OCI-LY3 (cell line): Measurements from ENCODE around the gene FAM149B1.

Experiments used
- CTCF ChIP-seq: fragments of 200-600, 300-600 bp; sonication (generic); IDR thresholded peaks from 2 replicates; pipeline ENCODE4 v1.5.1; 2014; ENCODE audit warnings: antibody characterized with exemption, low read length, low read depth
- EZH2phosphoT487 ChIP-seq: fragments of 200-600 bp; shearing (Covaris generic); IDR thresholded peaks from 2 replicates; pipeline ENCODE4 v1.6.1; 2018; ENCODE audit warnings: antibody characterized with exemption, mixed run types, low read depth

- TF ChIP-seq EZH2phosphoT487 (no peak), CTCF (no peak)
Observed at GRCh38 chr10:73141603-73142002, 26.3 kb upstream of the FAM149B1 start.
